Anterior cingulate cortex (tissue), 58 donors: ENCODE results near the gene RSF1.

Experiments used
- DNase-seq, 58 donors: peaks; one replicate each; lab custom pipeline; 2025; lab: John Stamatoyannopoulos, UW

RSF1 gene

DNA sequence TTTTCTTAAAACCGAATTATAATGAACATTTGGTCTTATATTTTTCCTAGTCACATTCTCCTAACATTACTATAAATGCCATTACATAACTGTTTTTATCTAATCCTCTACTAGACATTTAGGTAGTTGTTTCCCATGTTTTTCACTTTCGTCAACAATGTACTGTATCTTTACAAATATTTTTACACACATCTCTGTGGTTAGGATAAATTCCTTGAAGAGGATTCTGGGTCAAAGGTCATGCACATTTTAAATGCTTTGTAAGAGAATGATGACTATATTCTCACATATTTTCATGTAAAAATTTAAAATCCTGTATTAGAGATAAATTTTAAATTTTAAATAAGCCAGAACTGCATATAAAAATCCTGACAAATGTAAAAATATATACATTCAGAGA is 121.6 kb downstream of the RSF1 start:
- no peak for DNase-seq

DNA sequence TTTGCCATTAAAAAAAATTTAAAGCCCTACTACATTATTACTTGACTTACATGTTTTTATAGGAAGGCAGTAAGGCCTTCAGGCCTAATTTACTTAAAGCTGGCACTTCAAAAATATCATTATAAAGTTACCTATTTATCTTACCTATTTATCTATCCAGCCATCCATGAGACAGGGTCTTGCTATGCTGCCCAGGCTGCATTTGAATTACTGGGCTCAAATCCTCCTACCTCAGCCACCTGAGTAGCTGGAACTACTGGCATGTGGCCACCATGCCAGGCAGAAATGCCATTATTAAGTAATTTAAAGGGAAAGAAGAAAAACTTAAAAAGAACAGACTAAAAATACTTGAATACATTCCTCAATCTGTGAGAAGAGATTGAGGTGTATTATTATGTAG is 122.7 kb downstream of the RSF1 start:
- no peak for DNase-seq

DNA sequence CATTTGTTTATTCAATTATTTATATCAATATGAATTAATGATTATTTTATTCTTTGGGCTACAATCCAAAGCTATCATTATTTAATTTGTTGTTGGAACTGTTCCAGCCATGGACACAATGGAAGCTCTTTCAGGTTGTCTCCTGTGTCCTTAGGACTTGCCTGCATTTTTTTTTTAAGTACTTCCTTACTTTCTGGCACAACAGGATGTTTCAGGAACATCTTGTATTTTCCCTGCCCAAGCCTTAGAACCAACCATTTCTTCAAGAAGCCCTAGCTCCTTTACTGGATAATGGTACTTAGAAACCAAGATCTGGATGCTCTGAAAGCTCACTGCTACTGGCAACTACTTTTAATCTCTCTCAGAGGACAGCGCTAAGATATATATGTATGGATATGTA is 125.1 kb downstream of the RSF1 start:
- DNase-seq = no peak

DNA sequence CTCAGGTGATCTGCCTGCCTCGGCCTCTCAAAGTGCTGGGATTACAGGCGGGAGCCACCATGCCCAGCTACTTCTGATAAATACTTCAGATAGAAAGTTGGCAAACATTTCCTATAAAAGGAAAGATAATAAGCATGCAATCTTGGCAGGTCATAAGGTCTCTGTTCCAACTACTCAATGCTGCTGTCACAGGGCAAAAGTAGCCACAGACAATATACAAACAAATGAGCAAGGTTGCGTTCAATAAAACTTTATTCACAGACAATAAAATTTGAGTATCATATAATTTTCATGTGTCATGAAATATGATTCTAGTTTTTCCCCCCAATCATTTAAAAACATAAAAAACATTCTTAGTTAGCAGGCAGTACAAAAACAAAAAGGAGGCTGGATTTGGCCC is 129.9 kb downstream of the RSF1 start:
- no peak for DNase-seq

DNA sequence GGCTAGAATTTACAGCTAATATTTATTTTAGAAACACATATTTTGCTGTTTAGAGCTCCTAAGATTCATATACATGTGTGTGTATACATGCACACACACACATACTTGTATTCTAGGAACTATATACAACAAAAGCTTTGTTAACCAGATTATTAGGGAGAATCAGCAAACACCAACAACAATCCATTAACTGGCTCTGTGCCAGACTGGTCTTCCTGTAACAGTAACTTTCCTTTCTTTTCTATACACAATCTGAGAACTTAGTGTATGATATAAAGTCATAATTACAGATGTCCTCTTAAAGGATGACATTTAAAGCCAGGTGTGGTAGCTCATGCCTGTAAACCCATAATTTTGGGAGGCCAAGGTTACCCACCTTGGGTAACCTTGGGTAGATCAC is 133.4 kb downstream of the RSF1 start:
- no peak for DNase-seq

DNA sequence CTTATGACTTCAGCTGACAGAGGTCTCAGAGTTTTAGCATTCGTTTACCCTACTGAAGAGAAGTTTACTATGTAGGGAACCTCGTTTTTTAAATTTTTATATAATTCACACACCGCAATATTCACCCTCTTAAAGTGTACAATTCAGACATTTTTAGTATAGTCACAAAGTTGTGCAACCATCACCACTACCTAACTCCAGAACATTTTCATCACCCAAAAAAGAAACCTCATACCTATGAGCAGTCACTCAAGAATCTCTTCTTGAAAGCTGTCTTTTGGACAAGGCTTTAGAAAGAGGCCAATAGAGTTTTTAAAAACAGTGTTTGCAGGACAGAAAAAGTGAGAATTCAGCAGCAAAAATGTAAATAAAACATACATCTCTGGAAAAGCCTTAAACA is 143.4 kb downstream of the RSF1 start:
- DNase-seq = no peak

DNA sequence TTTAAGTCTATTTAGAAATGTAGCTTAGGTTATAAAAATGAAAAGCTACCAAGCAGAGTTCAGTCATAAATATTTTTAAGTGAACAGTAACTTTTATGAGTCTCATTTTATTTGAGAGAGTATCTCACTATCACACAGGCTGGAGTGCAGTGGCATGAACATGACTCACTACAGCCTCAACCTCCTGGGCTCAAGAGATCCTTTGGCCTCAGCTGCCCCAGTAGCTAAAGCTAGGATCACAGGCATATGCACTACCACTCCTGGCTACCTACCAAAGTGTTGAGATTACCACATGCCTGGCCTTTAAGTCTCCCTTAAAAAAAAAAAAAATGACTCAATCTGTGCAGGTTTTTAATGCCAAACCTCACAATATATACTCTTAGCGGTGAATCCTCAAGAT is 148.3 kb downstream of the RSF1 start:
- no peak for DNase-seq

DNA sequence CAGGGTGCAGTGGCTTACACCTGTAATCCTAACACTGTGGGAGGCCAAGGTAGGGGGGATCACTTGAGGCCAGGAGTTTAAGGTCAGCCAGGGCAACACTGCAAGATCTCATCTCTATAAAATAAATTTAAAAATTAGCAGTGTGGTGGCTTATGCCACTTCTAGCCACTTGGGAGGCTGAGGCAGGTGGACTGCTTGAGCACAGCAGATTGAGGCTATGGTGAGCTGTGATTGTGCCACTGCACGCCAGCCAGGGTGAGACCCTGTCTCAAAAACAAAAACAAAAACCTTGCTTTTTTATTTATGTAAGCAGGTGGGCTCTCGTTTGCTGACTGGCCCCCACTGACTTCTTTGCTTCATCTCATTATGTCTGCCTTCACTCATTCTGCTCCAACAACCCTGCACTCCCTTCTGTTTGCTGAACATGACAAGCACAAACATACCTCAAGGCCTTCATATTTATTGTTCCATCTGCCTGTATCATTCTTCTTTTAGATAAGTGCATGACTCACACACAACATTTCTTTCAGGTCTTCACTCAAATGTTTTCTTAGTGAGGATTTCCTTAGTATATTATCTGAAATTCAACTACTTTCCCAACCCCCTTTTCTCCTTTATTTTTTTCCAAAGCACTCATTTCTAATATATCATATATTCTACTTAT is 150.5 kb downstream of the RSF1 start:
- no peak for DNase-seq

DNA sequence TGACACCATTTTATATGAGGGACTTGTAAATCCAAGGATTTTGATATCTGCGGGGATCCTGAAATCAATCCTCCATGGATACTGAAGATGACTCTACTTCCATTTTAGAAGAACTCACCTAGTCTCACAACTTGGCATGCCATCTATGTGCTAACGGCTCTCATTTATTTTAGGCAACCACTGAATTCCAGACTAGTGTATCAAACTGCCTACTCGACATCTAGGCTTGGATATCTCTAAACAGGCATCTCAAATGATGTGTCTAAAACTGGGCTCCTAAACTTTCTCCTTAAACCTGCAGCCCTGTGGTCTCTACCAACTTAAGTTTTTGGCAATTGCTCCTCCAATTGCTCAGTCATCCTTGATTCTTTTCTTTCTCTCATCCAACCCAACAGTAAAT is 151.8 kb downstream of the RSF1 start:
- no peak for DNase-seq

DNA sequence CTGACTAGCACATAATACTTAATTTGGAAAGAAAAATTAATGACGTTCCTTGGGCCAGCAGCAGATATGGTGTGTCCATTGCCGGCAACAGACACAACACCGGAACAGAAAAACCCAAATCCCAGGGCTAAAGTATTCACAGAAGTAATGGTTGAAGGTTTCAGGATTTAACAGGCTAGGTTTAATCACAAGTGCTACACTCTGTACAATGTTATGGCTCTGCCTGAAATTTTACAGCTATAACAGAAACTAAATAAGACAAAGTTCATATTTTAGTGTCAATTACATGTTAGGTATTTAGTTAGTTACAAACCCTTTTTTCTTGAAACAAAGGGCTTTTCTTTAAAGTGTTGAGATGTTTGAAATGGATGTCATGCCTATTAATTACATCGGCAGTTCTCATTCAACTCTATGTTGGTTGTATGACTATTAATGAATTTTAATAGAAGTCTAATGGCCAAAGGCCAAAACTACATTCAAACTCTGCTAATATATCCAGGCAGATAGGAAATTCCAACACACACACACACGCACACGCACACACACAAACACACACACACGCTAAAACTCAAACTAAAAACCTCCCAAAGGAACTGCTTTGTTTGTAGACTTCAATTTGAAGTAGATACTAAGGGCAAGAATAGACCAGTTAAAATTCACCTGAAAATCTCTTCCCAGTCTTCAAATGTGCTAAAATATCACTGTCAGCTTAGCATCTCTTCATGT is 155.1 kb downstream of the RSF1 start:
- no peak for DNase-seq

DNA sequence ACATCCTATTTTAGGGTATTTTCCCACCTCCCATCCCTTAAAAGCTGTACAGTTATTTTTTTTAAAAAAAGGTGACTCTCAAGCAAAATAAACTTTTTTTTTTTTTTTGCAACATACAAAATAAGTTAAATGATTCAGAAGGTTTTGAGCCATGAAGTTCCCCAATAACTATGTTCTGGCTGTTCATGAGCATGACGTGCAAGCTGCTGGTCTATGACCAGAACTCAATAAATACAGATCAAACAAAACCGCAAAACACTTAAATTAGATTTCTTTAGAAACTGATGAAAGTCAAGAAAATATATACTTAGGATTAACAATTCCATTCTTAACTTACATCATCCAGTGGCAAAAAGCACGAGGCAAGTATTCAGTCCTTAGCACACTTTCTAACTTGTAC is 158.9 kb downstream of the RSF1 start:
- no peak for DNase-seq

DNA sequence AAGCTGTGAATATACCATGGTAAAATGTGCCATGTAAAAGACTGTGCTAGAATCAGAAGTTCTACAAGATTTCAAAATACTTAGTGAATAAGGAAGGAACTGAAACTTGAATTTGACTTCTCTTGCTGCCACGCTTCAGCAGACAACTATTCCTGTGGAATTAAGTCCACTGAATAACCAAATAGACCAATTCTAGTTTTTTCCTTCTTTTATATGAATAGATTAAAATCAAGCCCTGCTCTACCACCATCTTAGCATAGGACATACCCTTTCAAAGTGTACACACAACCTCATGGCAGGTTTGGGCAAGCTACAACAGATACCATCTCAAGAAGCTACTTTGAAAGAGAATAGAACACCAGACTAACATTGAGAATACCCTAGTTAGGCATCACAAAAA is 159.6 kb downstream of the RSF1 start:
- DNase-seq = no peak

DNA sequence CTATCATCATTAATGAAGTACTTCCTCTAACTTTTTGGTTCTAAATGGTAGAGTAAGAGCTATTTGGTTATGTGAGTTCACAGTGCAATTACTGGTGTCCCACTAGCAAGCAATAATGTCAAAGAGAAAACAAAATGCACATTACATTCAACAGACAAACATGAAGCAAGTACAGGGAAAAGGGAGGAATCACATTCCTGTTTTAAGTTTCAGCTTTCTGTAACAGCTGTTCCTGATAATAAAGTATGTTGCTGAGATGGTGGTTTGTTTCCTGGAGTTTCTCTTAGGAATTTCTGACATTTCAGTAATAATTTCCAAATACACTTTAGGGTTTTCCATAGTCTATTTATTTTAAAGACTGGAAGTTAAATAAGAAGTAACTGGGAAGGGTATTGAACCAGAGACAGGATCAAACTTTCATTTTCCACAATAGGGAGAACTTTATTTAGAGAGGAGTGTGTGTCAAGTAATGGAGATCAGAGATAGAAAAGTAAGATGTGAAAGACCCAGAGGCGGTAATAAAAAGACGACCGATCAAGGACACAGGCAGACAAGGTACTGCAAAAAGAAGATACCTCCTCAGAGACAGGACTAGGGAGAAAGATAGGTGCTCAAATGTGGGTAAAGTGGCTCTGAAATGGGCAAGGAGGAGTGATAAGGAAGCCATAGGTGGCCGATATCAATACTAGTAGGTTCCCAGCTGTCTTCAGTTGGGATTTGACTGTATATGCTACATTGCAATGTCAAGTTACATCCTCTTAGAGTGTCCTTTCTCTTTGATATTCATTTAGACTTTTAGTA is 162.1 kb downstream of the RSF1 start:
- DNase-seq = no peak

DNA sequence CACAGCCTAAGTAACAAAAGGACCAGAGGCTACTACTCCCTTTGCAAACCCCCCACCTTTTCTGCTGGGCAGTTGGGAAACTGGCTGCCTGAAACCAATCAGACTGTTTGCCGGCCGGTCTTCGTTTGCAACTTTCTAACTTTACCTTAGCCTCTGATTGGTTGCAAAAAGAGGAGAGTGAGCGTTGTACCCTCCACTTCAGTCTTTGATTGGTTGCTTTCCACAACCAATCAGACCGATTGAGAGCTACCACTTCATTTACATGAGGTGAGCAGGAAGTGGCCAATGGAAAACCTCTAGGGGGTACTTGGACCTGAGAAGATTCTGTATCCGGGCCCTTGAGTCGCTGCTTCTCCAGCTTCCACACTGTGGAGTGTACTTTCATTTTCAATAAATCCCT is 164.2 kb downstream of the RSF1 start:
- no peak for DNase-seq

DNA sequence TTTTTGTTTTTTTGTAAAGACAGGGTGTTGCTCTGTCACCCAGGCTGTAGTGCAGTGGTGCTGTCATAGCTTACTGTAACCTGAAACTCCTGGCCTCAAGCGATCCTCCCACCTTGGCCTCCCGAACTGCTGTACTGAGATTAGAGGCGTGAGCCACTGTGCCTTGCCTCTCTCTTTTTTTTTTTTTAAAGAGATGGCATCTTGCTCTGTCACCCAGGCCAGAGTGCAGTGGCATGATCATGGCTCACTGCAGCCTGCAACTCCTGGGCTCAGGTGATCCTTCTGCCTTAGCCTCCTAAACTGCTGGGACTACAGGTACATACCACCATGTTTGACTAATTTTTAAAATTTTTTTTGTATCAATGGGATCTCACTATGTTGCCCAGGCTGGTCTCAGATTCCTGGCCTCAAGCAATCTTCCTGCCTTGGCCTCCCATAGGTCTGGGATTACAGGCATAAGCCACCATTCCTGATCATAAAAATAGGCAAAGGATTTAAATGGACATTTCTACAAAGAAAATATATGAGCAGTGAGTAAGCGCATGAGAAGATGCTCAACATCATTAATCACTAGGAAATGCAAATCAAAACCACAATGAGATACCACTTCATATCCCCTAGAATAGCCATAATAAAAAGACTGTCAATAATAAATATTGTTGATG is 165.6 kb downstream of the RSF1 start:
- no peak for DNase-seq

DNA sequence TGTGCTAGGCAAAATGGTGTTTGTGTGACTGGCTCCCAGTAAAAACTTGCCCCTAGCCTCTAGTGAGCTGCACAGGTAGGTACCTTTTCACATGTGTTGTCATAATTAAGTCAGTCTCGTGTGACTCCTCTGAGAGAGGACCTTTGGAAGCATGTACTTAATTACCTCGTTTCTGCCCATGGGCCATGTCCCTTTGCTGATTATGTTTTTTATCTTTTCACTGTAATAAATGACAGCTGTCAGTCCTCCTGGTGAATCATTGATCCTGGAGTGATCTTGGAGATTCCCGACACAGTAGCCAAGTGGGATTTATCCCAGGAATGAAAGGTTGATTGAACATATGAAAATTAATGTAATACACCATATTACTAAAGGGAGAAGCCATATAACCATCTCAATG is 170.4 kb downstream of the RSF1 start:
- DNase-seq = no peak

DNA sequence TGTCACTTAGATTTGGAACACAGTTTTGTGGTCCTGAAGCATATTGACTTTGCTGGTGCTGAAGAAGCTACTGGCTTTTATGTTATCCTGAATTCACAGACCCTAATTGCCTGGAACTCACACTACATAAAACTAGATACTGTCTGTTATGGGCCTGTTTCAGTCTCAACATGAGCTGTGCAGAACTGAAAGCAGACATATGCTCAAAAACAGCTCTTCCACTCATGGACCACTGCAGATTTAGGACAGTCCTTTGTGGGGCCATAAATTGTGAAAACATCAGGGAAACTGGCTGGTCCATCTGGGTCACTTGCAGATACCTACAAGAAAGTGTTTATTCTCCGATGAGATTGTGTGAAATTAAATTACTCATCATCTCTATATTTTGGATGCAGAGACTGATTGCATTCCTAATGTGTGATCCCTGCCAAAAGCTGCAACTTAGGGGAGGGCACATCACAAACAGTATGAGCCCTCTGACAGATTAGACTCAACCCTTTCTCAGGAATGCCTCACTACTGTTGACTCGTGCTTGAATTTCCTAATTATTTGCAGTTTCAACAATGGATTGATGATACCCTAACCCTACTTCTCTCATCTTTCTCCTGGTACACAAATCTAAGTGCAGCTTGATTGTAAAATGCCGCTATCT is 172.7 kb downstream of the RSF1 start:
- DNase-seq = no peak

DNA sequence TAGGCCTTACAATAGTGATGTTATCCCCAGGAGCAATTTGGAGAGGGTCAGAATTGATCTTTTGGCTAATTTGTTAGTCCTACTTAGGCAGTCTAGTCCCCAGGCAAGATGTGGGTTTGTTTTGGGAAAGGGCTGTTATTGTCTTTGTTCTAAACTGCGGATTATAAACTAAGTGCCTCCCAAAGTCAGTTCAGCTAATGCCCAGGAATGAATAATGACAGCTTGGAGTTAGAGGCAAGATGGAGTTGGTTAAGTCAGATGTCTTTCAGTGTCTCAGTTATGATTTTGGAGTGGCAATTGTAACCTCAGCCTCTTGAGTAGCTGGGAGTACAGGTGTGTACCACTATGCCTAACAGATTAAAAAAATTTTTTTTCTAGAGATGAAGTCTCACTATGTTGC is 175.6 kb downstream of the RSF1 start:
- no peak for DNase-seq

DNA sequence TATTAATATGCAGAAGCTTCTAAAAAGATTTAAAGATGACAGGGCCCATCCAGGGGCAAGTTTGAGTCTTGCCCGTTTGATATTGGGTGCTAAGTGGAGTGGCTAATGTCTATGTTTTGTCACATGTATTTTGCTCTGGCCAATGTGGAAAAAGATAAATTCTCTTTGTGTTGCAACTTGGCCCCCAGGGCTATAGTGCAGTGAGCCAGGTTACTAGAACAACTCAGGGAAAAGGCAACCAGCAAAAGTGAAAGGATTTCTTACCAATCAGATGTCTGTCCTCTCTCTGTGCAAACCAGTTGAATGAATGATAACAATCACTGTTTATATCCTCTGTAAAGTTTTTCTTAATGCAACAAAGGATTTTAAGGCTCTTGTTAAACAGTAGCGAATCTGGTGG is 178.3 kb downstream of the RSF1 start:
- DNase-seq = no peak

DNA sequence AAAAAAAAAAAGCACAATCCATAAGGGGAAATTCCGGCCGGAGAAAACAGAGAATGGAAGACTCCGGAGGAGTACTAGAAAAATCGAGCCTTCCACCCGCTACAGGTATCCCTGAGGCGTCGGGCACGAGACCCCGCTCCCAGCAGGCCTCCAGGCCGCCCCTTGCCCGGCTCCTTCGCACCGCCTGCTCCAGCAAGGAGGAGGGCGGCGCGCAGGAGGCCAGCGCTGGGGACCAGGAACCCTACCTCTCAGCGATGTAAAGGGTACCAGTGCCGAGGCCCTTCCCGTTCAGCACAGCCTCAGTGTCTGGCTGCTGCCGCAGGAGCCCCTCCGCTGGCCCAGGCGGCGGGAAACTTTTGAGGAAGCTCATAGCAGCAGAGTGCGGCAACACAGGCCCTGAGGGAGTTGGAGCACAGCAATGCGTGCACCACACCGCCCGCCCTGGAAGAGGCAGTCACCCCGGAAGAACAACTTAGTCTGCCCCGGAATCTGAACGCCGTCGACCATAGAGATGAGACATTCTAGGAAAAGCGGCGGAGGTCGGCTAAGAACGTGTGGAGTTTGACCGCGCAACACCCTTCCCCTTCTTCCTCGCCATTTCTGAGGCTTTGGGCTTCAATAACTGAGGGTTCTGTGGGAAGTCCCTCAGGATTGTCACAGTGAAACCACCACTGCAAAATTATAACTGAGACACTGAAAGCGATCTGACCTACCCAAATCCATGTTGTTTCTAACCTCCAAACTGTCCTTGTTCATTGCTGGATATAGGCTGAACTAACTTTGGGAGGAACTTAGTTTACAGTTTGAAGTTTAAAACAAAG is 183.0 kb downstream of the RSF1 start, which contains the start of gene CLNS1A:
CLNS1A (minus strand) TSS at position 450 of the 821 bp plus-strand sequence; CDS start at position 370, 80 bp downstream.
- peak; percentile 17 to 95 (median 85) for DNase-seq
